Right forelimb (tissue), 1 donor: ENCODE results near the gene ZNF506.
"Not testable (repeated sequence)": the region's sequence is repeated elsewhere in the genome, so short reads cannot be mapped to it uniquely, and the experiment has no call there.

Source experiments
- DNase-seq: peaks from one replicate; pipeline ENCODE4 v3.0.0-alpha.2; 2018

The ZNF506 gene

DNA sequence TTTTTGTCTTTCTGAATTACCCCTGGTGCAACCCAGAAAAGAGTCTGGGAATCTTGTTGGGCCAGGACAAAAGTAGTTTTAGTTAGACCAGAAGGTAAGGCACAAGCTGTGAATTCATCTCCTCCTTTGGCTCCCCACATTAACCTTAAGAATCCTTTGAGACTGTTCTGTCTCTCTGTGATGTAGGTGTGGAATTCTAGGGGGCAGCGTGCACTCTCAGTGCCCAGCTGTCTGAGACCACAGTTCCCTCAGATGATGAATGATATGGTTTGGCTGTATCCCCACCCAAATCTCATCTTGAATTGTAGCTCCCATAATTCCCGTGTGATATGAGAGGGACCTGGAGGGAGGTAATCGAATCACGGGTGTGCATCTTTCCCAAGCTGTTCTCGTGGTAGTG, 43.9 kb downstream of the ZNF506 start:
- DNase-seq = no peak

DNA sequence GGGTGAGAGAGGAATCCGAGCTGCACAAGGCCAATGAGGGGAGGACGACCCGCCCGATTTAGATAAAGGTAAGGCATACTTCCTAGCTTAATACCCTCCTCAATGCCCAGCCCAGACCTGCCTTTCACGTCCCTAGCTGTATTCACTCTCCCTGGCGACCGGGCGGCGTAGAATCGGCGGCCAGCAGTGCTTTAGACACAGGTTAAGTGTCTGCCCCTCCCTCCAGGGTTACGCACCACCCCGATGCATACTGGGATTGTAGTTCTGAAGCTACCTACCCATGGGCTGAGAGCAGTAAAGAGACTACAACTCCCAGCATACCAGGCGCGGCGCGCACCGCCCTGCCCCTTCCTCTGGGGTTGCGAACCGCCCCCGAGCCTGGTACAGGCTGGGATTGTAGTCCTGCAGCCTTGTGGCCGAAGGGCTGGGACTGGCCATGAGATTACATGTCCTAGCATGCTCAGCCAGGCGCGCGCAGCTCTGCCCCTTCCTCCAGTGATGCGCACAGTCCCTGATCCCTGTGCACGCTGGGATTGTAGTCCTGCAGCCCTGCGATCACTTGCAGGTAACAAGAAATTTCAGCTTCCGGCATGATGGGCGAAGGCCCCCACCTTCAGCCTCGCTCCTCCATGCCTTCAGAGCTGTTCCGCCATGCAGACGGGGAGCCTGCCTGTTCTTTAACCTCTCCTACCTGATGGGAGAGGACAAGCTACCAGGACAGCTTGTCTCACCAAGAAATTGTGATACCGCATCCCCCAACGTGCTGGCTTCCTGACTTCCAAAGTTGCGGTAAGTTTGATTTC, 45.1 kb downstream of the ZNF506 start:
- peak; percentile 96 for DNase-seq

DNA sequence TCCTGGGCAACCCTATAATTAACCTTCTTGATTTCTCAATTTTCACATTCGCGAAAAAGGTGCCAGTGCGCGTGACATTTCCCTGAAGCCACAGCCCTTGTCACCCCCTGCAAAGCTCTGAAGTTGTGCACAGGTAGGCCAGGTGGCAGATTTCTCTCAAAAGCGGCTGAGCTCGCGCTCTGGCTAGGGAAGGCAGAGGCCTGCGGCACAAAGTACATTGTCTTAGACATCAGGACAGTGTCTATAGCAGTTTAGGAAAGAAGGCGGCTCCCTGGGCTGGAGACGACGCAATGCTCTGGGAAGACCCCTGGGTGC, 45.7 kb downstream of the ZNF506 start:
- no peak for DNase-seq

DNA sequence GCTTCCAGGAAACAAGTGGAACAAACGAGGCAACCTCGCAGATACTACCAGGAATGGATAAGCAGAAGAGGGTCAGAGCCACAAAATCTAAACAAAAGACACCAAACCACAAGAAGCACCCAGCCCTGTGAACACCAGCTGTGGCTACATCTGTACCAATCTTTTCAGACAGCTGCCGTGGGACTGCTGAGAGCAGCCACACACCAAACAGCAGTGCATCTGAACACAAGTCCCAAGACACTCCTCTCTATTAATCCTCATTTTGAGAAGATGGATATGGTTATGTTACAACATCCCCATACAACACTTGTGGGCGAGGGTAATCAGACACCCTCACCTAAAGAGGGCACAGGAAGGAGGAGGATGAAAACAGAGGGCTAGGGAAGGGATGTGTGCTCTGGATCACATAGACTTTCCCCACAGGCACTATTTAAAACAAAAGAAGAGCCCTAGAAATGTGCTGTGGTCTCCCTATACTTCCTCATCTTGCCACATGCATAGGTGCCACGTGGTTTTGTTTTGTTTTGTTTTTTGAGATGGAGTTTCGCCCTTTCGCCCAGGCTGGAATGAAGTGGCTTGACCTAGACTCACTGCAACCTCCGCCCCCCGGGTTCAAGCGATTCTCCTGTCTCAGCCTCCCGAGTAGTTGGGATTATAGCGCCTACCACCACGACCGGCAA, 47.1 kb downstream of the ZNF506 start:
- DNase-seq = no peak

DNA sequence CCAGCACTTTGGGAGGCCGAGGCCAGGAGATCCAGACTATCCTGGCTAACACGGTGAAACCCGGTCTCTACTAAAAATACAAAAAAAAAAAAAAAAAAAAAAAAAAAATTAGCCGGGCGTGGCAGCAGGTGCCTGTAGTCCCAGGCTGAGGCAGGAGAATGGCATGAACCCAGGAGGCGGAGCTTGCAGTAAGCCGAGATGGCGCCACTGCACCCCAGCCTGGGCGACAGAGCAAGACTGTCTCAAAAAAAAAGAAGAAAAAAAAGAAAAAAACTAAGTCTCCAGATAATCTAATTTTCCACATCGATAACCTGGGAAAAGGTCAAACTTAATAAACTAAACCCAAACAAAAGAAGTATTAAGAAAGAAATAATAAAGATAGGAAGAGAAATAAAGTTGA, 49.6 kb downstream of the ZNF506 start:
- not testable (repeated sequence) for DNase-seq

DNA sequence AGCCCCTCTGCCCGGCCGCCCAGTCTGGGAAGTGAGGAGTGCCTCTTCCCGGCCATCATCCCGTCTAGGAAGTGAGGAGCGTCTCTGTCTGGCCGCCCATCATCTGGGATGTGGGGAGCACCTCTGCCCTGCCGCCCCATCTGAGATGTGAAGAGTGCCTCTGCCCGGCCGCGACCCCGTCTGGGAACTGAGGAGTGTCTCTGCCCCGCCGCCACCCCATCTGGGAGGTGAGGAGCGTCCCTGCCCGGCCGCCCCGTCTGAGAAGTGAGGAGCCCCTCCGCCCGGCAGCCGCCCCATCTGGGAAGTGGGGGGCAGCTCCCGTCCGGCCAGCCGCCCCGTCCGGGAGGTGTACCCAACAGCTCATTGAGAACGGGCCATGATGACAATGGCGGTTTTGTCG, 51.6 kb downstream of the ZNF506 start:
- DNase-seq = not testable (repeated sequence)

DNA sequence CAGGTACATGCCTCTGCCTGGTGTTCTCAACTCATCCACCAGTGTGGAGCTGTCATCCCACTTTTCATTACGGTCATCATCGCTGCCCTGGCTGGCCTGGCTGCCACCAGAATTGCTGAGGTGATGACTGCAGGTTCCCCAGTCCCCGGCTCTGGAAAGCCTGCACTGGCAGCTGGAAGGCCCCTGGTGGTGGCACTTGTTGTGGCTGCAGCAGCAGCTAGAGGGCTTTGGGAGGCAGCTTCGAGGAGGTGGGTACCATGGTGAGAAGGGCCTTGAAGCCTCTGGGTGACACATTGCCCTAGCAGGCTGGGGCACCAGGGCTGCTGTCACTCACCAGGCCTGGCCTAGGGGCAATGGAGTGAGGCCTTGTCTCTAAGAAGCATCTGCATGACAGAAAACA, 63.4 kb downstream of the ZNF506 start:
- DNase-seq = no peak

DNA sequence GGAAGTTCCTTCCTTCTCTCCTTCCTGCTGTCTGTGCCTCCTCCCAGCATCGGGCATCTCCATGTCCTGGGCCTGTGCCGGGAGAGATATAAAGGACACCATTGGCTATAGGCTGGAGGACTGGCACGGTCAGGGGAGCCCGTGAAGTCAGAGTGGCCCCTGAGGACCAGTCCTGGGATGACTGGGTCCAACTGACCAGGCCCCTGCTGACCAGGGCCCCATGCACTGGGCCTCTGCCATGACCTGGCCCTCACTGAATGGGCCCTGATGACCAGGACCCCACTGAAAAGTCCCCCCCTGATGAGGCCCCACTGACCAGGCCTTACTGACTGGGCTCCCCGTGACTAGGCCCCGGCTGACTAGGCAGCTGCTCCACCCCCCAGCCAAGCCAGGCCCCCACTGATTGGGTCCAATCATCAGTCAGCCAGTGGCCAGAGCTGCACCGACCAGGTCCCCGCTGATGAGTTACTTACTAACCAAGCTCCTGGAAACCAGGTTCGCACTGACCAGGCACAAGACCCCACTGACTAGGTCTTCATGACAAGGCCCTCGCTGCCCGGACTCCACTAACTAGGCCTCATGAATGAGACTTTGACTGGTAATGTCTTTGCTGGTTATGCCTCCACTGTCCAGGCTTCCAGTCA, 68.7 kb downstream of the ZNF506 start:
- no peak for DNase-seq

DNA sequence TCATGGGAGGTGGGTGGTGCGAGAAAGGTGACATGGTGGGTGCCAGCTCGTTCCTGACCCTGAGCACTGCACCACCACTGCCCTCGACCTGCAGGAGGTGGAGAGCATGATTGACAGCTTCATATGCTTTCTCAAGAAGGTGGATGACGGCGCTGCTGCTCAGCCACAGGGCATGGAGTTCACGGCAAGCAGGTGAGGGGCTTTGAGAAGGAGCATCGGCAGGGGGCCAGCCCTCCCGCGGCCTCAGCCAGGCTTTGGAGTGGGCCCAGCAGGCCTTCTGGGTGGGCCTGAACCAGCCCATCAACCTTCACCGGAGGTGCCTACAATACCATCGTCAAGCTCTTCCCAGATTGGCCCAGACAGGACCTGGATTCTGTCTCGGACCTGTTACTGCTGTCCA, 69.7 kb downstream of the ZNF506 start:
- no peak for DNase-seq

DNA sequence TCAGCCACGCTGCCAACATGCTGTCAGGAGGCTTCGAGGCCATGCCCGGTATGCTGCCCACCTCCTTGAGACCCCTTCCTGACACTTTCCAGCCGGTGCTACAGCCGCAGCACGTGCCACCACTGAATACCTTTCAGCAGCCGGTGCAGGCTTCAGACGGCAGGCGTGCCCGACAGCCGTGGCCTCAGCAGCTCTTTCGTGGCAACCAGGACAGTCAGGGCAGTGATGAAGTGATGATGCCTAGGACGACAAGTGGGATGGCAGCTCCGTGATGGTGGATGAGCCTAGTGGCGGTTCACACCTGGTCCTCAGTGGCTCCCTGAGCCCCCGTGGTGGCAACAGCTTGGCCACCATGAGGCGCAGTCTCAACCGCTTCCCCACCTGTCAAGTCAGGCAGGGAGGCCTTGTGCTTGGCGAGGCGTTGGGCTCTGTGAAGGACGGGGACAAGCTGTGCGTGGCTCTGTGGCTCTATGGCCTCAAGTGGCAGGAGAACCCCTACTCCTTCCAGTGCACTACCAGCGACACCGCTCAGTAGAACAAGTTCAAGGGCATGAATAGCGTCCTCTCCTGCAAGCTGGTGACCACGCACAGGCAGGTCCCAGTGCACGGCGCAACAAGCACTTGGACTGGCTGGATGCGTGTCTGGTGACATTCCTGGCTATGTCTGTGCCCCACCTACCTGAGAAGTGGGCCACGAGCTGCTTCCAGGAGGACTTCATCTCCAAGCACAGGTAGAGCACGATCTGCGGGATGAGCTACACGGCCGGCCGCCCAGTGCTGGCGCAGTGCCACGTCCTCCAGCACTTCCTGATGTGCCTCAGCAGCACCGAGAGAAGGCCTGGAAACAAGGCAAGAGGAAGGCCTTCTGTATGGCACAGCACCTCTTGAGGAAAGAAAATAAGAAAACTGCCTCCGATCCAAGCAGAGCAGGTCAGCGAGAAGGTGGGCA, 70.4 kb downstream of the ZNF506 start:
- no peak for DNase-seq

DNA sequence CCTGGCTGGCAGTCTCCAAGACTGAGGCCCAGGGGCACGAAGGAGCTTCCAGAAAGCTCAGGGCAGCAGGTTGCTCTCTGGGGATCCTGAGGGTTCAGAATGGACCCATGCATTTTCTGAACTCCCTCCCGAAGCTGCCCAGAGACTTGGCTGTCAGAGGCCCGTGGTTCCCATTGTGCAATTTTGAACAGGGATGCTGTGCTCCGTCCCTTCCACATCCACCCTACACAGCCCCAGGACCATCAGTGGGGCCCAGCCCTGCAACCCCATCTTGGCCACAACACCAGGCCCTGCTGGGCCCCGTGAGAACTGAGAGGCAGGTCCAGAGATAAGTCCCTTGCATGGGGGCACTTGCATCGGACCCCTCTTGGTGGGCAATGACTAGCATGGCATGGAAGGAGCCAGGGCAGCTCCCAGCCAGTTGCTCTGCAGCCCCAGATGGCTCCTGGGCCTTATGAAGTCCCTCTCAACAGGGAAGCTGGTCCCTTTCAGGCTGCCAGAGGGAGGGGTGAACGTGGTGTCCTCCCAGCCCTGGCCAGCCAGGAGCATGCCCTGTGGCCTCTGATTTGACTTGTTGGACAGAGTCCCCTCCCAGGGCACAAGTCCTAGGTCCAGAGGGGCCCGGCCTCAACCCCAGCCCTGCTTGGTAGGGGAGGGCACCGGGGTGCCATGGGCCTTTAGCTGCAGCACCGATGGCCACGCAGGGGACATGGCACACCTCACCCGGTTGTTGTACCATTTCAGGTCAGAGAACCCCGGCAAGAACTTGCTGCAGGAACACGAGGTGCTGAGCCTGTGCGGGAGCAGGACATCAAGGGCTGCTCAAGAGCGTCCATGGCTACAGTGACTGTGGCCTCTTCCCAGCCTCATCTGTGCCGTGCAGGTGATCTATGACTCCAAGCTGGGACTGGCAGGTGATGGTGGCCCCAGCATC, 71.4 kb downstream of the ZNF506 start:
- no peak for DNase-seq

DNA sequence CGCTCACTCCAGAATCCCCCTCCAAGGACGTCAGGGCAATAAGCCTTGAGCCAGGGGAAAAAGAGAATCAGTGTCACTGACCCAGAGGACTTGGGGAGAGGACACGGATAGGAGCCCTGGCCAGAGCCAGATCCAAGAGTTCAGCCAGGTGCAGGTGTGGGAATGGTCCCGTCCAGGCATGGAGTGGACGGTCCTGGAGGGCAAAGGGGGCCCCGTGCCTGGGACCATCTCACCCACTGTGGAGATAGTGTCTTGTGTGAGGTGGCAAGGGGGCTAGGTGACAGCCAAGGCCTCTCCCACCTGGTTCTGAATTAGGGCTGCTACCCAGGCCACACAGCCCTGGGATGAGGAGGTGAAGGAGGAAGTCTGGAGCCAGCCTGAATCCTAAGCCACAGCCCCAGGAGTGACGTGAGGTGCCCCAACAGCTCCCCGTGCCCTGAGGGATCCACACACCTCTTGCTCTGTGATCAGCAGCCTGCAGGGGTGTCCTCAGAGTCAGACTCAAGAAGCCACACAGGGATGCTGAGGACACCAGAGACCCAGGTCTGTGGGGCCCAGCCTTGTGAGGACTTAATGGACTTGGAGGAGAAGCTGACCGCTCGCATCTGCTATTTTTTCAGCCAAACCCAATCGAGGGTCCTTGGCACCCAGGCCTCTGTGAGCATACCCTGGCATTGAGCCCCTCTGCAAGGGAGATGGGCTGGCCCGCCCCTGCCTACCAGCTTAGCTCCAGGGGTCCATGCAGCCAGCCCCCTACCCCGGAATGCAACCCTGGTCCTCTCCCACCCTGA, 72.2 kb downstream of the ZNF506 start:
- no peak for DNase-seq

DNA sequence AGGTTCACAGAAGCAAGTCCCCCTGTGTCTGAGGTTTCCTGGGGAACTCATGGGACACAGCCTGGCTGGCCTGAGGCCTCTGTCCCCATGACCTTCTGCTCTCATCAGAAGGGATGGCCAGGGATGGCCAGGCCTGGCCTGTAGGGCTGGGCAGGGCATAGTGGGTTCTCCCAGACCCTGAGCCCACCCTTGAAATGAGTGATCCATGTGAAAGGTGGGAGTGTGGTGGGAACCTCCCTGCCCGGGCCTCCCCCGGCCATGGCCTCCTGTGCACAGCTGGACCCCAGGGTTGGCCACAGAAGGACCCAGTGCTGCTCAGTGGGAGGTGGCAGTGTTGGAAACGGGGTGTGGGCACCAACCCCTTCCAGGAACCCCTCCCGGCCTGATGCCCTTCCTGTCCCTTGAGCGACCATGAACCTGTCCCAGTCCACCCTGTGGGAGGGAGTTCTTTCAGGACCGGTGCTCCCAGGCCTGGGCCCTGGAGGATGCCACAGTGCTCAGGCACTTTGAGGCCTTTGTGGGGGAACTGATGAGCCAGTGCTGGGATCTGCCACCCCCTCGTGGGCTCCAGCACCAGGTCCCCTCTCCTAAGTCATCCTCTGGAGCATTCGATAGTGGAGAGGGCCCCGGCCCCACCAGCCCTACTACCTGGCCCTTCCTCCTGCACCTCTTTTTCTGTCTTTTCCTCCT, 73.2 kb downstream of the ZNF506 start:
- DNase-seq = no peak

DNA sequence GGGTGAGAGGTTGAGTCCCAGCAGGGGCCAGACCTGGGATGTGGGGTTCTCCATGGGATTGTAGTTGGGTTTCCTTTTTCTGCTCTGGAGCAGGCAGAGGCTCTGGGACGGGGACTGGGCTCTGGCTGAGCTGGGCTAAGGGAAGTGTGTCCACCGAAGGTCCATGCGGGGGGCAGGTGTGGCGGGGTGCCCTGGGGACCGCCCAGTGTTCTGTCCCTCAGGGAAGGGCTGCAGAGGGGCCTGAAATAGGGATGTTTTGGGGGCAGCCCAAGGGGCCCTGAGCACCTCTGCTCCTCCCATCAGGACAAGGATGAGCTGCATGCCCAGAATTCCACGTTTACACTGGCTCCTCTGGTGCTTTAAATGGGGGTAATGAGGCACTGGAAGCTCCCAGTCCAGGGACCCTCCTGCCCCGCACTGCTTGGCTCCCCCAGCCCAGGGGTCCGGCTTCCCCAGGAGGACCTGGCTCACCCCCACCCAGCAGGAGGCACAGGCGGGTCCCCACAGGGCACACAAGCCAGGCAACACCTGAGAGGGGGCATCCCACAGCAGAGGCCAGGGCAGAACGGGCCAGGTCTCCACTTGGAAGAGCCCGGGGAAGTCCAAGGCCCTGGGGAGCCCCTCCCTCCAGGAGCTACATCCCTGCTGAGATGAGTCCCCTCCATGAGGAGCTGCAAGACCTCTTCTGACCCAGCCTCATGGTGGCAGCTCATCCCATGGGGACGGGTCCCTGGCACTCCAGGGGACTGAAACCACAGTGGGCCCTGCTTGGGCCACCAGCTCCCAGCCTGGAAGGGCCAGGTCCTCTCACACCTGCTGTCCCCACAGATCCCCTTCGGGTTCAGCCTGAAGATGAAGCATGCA, 74.0 kb downstream of the ZNF506 start:
- no peak for DNase-seq

DNA sequence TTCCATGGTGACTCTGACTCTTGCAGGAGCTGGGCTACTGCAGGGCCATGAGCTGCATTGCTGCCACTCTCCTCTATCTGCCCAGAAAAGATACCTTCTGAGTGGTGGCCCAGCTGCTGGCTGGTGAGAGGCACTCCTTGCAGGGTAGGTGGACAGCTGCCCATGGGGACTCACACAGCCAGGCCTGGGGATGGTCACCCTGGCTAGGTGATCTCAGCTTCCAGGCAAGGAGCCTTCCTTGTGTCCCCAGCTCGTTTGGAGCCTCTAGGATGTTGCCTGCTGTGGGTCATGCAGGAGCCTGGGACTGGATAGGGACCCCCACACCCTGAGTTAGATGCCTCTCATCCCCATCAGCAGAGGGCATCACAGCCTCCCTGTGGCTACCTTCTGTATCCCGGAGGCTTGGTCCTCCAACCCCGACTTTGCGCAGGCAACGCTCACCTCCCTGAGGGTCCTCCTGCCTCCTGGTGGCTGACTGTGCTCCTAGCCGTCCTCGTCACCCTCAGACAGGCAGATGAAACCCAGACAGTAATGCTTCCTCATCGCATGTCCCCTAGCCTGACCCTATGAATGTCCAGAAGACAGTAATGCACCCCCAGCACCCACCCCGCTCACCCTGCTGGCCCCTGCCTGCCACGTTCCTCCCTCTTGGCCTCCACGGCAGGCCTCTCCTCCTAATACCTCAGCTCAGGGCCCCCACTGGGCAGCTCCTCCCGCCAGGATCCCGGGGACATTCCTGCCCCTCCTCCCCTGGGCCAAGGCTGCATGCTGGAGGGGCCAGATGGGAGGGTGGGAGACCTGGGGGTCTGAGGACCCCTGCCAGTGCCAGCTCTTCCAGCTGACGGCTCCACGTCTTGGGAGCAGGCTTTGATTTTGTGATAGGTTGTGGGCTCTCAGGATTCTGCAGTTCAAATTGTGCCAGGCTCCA, 75.0 kb downstream of the ZNF506 start:
- no peak for DNase-seq

DNA sequence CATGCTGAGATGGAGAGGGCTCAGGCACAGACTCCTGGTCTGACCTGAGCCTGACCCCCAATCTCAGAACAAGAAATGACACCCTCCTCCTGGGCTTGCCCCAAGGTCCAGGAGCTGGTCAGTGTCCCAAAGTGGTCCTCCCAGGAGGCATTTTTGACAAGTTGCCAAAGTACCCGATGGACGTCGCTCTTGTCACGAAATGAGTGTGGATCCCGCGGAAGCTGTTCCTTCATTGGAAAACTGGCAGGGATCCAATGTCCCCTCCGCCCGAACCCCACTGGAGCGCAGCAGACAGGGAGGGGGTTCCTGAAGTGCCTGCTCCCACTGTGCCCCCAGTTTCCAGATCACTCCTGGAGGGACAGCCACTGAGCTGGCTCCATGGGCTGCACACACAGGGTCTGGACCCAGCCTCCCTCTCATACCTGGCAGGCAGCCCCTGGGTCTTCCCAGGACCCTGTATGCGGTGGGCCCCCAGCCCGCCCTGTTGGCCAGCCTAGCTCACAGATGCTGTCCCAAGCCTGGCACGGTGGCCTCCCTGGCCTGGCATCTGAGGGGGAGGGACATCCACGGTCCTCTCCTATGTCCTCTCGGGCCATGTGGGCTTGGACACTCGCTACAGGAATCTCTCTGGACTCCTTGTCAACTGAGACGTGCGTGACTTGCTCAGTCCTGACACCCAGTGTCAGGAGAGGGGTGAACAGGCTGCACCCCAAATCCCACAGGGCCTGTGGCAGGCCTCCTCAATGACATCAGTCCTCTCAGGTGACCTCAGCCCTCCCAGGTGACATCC, 75.9 kb downstream of the ZNF506 start:
- no peak for DNase-seq

DNA sequence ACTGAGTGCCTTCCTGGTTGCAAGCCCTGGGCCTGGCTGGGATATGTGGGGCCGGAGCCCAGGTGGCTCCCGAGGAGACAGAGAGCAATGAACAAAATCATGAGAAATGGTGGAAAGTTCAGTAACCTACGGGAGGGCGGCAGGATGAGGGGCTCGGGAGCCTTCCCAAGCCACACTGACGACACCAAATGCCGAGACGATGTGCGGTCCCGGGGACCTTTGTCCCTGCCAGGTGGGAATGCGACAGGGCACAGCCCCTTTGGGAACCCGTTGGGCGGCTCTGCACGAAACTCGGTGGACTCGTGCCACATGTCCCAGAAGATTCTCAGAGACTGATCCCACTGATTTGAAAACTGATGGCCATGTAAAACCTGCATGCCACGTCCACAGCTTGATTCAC, 76.9 kb downstream of the ZNF506 start:
- no peak for DNase-seq
